GM12878 (cell line): ENCODE data around the gene ANKRD65. TPM values are rescaled to one million over a fixed set of nuclear protein-coding genes. Genes with fewer than 3 reads are reported as not detected.

Experiments
- ATAC-seq: fragments of 200-7000 bp; cut with Tn5 transposase; 3 replicates; pipeline ENCODE4 v1.9.1; 2020; ENCODE audit warnings: mild to moderate bottlenecking, moderate library complexity
- BruUV-seq: library from RNA; stranded (reverse); fragments of 400-500 nt; replicated peaks from 2 replicates; lab custom pipeline; 2021; lab: Mats Ljungman, UMichigan
- CTCF ChIA-PET: fragments of 300-600 bp; sonication (Branson Sonifier 250); formaldehyde crosslinking; extraction: SDS; loops from one replicate; lab custom pipeline; 2021; ENCODE audit warnings: inconsistent platforms; lab: Yijun Ruan, JAX
- POLR2A ChIA-PET: fragments of 350-600 bp; formaldehyde crosslinking; extraction: SDS; loops from one replicate; lab custom pipeline; 2021; ENCODE audit warnings: inconsistent platforms; lab: Charles Lee
- RAD21 ChIA-PET: fragments of 300-600 bp; sonication (Branson Sonifier 250); formaldehyde crosslinking; loops from one replicate; lab custom pipeline; 2023; ENCODE audit warnings: antibody characterized with exemption; ENCODE audit not compliant: unreplicated experiment; lab: Charles Lee
- SMC1A ChIA-PET: fragments of 300-600 bp; sonication (Branson Sonifier 250); formaldehyde crosslinking; loops from one replicate; lab custom pipeline; 2023; ENCODE audit not compliant: unreplicated experiment, uncharacterized antibody; lab: Charles Lee
- DNase-seq: peaks from one replicate; pipeline ENCODE4 v3.0.0-alpha.2; 2011; ENCODE audit warnings: low read depth, low spot score
- FAIRE-seq: peaks from 3 replicates; lab custom pipeline; 2011; peaks lifted over from hg19 to GRCh38; lab: Jason Lieb, UNC
- H2AFZ ChIP-seq: 2 replicates; pipeline ENCODE4 v1.6.0; 2011; ENCODE audit warnings: low read depth, low read length, control low read depth; ENCODE audit not compliant: control insufficient read depth
- H3K27ac ChIP-seq: 2 replicates; pipeline ENCODE4 v1.5.1; 2011; ENCODE audit warnings: control low read depth; ENCODE audit not compliant: control insufficient read depth, insufficient read depth
- H3K27me3 ChIP-seq, 2 experiments: replicated peaks in 1 of 2; 2 replicates each; pipeline versions ENCODE4 v1.6.0 to v1.6.1; 2011; ENCODE audit warnings: low read length in 1 of 2; ENCODE audit not compliant: control insufficient read depth in 2 of 2, insufficient read depth in 2 of 2
- H3K36me3 ChIP-seq, 2 experiments: 2 replicates each; pipeline ENCODE4 v1.5.1; 2011; ENCODE audit warnings: low read length in 1 of 2; ENCODE audit not compliant: control insufficient read depth in 2 of 2, insufficient read depth in 2 of 2
- H3K4me1 ChIP-seq: 2 replicates; pipeline ENCODE4 v1.6.1; 2011; ENCODE audit warnings: mild to moderate bottlenecking, low read length, moderate library complexity, mixed read lengths; ENCODE audit not compliant: control insufficient read depth, insufficient read depth
- H3K4me2 ChIP-seq: 2 replicates; pipeline ENCODE4 v1.6.0; 2011; ENCODE audit warnings: control low read depth; ENCODE audit not compliant: control insufficient read depth, insufficient read depth
- H3K4me3 ChIP-seq: fragments of 200-600 bp; sonication (generic); 2 replicates; pipeline ENCODE4 v1.5.1; 2016
- H3K79me2 ChIP-seq: 2 replicates; pipeline ENCODE4 v1.6.0; 2011; ENCODE audit warnings: low read length; ENCODE audit not compliant: control insufficient read depth, insufficient read depth
- H3K9ac ChIP-seq: 2 replicates; pipeline ENCODE4 v1.8.0; 2011; ENCODE audit warnings: low read length, control low read depth, mixed read lengths; ENCODE audit not compliant: control insufficient read depth, insufficient read depth
- H3K9me3 ChIP-seq: replicated peaks from 3 replicates; pipeline ENCODE4 v1.5.1; 2011; ENCODE audit warnings: mild to moderate bottlenecking, low read length; ENCODE audit not compliant: control insufficient read depth, insufficient read depth
- H4K20me1 ChIP-seq: 2 replicates; pipeline ENCODE4 v1.6.0; 2011; ENCODE audit not compliant: control insufficient read depth, insufficient read depth
- ATF2 ChIP-seq: IDR thresholded peaks from 2 replicates; pipeline ENCODE4 v1.6.1; 2012; ENCODE audit warnings: low read length, inconsistent platforms
- CTCF ChIP-seq, 3 experiments: IDR thresholded peaks in 2 of 3; conservative IDR thresholded peaks in 1 of 3; 2 replicates each; pipeline ENCODE4 v1.5.1; 2011; ENCODE audit warnings: low read depth in 3 of 3, low read length in 3 of 3, mild to moderate bottlenecking in 3 of 3, control low read depth in 2 of 3, moderate library complexity in 2 of 3, inconsistent platforms in 1 of 3, mixed read lengths in 1 of 3; ENCODE audit not compliant: control insufficient read depth in 2 of 3, insufficient read depth in 1 of 3; ENCODE audit errors: extremely low read depth in 1 of 3
- DPF2 ChIP-seq: fragments of 450-650 bp; IDR thresholded peaks from 2 replicates; pipeline ENCODE4 v1.6.1; 2017; ENCODE audit warnings: mild to moderate bottlenecking
- E2F4 ChIP-seq: IDR thresholded peaks from 2 replicates; pipeline ENCODE4 v1.6.1; 2012; ENCODE audit warnings: low read depth, low read length, improper control_type of control experiment
- EGR1 ChIP-seq, 2 experiments: IDR thresholded peaks; 1 replicate in 1 of 2; 2 replicates in 1 of 2; pipeline ENCODE4 v1.6.1; 2011 to 2012; ENCODE audit warnings: low read depth in 2 of 2, low read length in 2 of 2, borderline replicate concordance in 1 of 2, mild to moderate bottlenecking in 1 of 2, moderate library complexity in 1 of 2
- GATAD2B ChIP-seq: fragments of 450-650 bp; conservative IDR thresholded peaks from 2 replicates; pipeline ENCODE4 v1.6.1; 2017; ENCODE audit warnings: low read depth, mild to moderate bottlenecking, moderate library complexity
- JUND ChIP-seq: IDR thresholded peaks from 2 replicates; pipeline ENCODE4 v1.6.1; 2012; ENCODE audit warnings: low read depth, mild to moderate bottlenecking, low read length, improper control_type of control experiment, moderate library complexity
- MLLT1 ChIP-seq: fragments of 450-650 bp; IDR thresholded peaks from 2 replicates; pipeline ENCODE4 v1.6.1; 2016; ENCODE audit warnings: mild to moderate bottlenecking
- NKRF ChIP-seq: fragments of 450-650 bp; conservative IDR thresholded peaks from 2 replicates; pipeline ENCODE4 v1.6.1; 2017; ENCODE audit warnings: mild to moderate bottlenecking, moderate library complexity
- PAX5 ChIP-seq: IDR thresholded peaks from 2 replicates; pipeline ENCODE4 v1.6.1; 2011; ENCODE audit warnings: low read depth, low read length, borderline replicate concordance
- SMARCA5 ChIP-seq: fragments of 450-650 bp; IDR thresholded peaks from 2 replicates; pipeline ENCODE4 v1.6.1; 2017; ENCODE audit warnings: mild to moderate bottlenecking
- WGBS: methylation state at CpG from one replicate; pipeline ENCODE4 v1.1.6; 2016; ENCODE audit warnings: low lambda C conversion rate; ENCODE audit not compliant: insufficient replicate concordance, insufficient coverage; ENCODE audit errors: missing lambda C conversion rate; 5-methylcytosine and 5-hydroxymethylcytosine counted together
- in situ Hi-C: fragments of 300-500 bp; cut with MboI; formaldehyde crosslinking; loops from 9 replicates; pipeline ENCODE4 v1.14.3; 2018; ENCODE audit warnings: mixed read lengths
- intact Hi-C: fragments of 100-400 bp; cut with micrococcal nuclease; formaldehyde crosslinking; loops from one replicate; pipeline ENCODE4 v1.14.2; 2022; ENCODE audit not compliant: unreplicated experiment
- polyA plus RNA-seq, 11 experiments: library from polyadenylated mRNA; depleted of rRNA in 4 of 11; unstranded in 6 of 11; stranded (reverse) in 5 of 11; fragments of >200 nt; fragmentation: Nextera tagmentation in 4 of 11; fragmentation: Illumina TruSeq in 1 of 11; extraction: Ambion mirVana in 4 of 11; extraction: Trizol in 1 of 11; gene quantifications; 1 replicate in 1 of 11; 2 replicates in 10 of 11; pipeline versions ENCODE4 v1.2.1 to v1.2.3, GENCODE V29; 2011 to 2016; ENCODE audit warnings: inconsistent platforms in 2 of 11, missing spikeins in 2 of 11, low read depth in 1 of 11
- total RNA-seq, 4 experiments: library from RNA; depleted of rRNA in 3 of 4; stranded (reverse); fragments of >200 nt in 3 of 4; fragmentation: Illumina TruSeq in 1 of 4; extraction: Trizol in 1 of 4; gene quantifications; 2 replicates each; pipeline versions ENCODE4 v1.2.1 to v1.2.3, GENCODE V29; 2013 to 2021

ANKRD65 gene
- total and polyA plus RNA-seq, 10 of the 15 experiments (the other 5 are each of a cell fraction or from before 2014, with no cell fraction given) = 0.05 to 2.8 (median 0.37) TPM

- H3K27me3 ChIP-seq = no peaks in the 10 kb centered on the region
- peaks cover 2 to 8% of the 10 kb centered on the region in 2 experiments; a peak in 3 of 4 replicates for H3K36me3 ChIP-seq
- no peak for FAIRE-seq
- H3K9me3 ChIP-seq = peaks cover 10% of the 10 kb centered on the region
- intact Hi-C loops (loop anchor here (2.0 kb wide), 1 partner anchor 33 kb away; no protein-coding TSS in a partner anchor), in situ Hi-C loops (no loop called here)
- 19% methylated on average over 34 of the region's 41 CpGs for WGBS
- peaks cover 16% of the 10 kb centered on the region for H3K4me1 ChIP-seq
- POLR2A ChIA-PET = interaction anchor here (0.7 to 2.7 kb wide), 5 partner anchors 9 to 32 kb away, joined by 3 to 15 read pairs (median 4); partner anchors contain the start of genes ANKRD65, AURKAIP1, CCNL2 and VWA1
- no peak for DNase-seq
- peak; percentile 44 for ATAC-seq
- SMC1A ChIA-PET = interaction anchor here (0.8 to 1.1 kb wide), 5 partner anchors 9 to 33 kb away, joined by 3 to 5 read pairs (median 4); partner anchors contain the start of gene AURKAIP1
- CTCF ChIA-PET = interaction anchor here (0.6 to 2.3 kb wide), 8 partner anchors 9 to 98 kb away, joined by 3 to 7 read pairs (median 4); partner anchors contain the start of genes AURKAIP1 and CCNL2
- H3K9ac ChIP-seq = peak overlapping the region; percentile 97
- RAD21 ChIA-PET = interaction anchor here (1.2 to 1.6 kb wide), 3 partner anchors 30 to 34 kb away, joined by 3 to 8 read pairs (median 4); no protein-coding TSS in a partner anchor
- TF ChIP-seq MLLT1 = peak; percentile 84
- 0 out of 6 replicates have a peak, but pooled peaks of 1 of the 3 experiments have one; percentile 16 for TF ChIP-seq CTCF (IDR thresholded peaks at IDR 0.05 in 2 of 3, conservative IDR thresholded peaks at IDR 0.05 in 1 of 3; ENCODE audit: control insufficient read depth in 2 of 3, extremely low read depth in 1 of 3, insufficient read depth in 1 of 3, low read depth in 3 of 3, low read length in 3 of 3)
- TF ChIP-seq JUND = 0 out of 2 replicates have a peak, but pooled peaks have one; percentile 1
- 0 out of 2 replicates have a peak, but pooled peaks have one; percentile 7 for TF ChIP-seq SMARCA5
- TF ChIP-seq NKRF = 0 out of 2 replicates have a peak, but pooled peaks have one; percentile 36
- no peak for TF ChIP-seq E2F4
- TF ChIP-seq GATAD2B = no peak
- TF ChIP-seq EGR1 (IDR thresholded peaks at IDR 0.05; ENCODE audit: borderline replicate concordance in 1 of 2, low read depth in 2 of 2, low read length in 2 of 2) = 0 out of 3 replicates have a peak, but pooled peaks of 1 of the 2 experiments have one; percentile 32
- peak; percentile 31; the same call in 1 of the 2 replicates for TF ChIP-seq DPF2
- TF ChIP-seq ATF2 = no peak
- peak; percentile 69; the same call in 1 of the 2 replicates for TF ChIP-seq PAX5
- peak overlapping the region; percentile 93 for H3K27ac ChIP-seq
- H3K79me2 ChIP-seq = peaks cover 46% of the 10 kb centered on the region
- H3K4me3 ChIP-seq = peak overlapping the region; percentile 98
- peak overlapping the region; percentile 70 for H3K4me2 ChIP-seq
- H4K20me1 ChIP-seq = no peaks in the 10 kb centered on the region
- peak overlapping the region; percentile 75; the same call in 1 of the 2 replicates for H2AFZ ChIP-seq
- BruUV-seq = no TSS peak
Measured at GRCh38 chr1:1407636-1408318, 13.3 kb downstream of the ANKRD65 start.
